Heart left ventricle (tissue), 16 donors: ENCODE data around the gene ARHGAP26. TPM values are rescaled to one million over a fixed set of nuclear protein-coding genes. Genes with fewer than 3 reads are reported as not detected.

Source experiments
- ATAC-seq, 4 donors: fragments of 200-7000 bp; cut with Tn5 transposase; one replicate each; pipeline ENCODE4 v1.9.1; 2020 to 2022; ENCODE audit warnings: moderate library complexity in 4 of 4, mild to moderate bottlenecking in 3 of 4, moderate number of reproducible peaks in 1 of 4
- DNase-seq, 5 donors: peaks; one replicate each; pipeline ENCODE4 v3.0.0-alpha.2; 2020
- H3K27ac ChIP-seq, 12 donors: fragments of 200-600 bp; sonication (generic) in 4 of 12; one replicate each; pipeline versions ENCODE4 v1.5.0 to v1.8.0; 2016 to 2022; ENCODE audit warnings: mild to moderate bottlenecking in 2 of 12
- H3K27me3 ChIP-seq, 9 donors: fragments of 200-600 bp; sonication (generic) in 2 of 9; one replicate each; pipeline versions ENCODE4 v1.5.1 to v1.8.0; 2016 to 2022; ENCODE audit warnings: mild to moderate bottlenecking in 3 of 9
- H3K36me3 ChIP-seq, 9 donors: fragments of 200-600 bp; sonication (generic) in 2 of 9; one replicate each; pipeline versions ENCODE4 v1.5.0 to v1.8.0; 2018 to 2022; ENCODE audit warnings: mild to moderate bottlenecking in 2 of 9
- H3K4me1 ChIP-seq, 12 donors: fragments of 200-600 bp; sonication (generic) in 4 of 12; one replicate each; pipeline versions ENCODE4 v1.5.0 to v1.8.0; 2016 to 2022; ENCODE audit warnings: mild to moderate bottlenecking in 3 of 12
- H3K4me3 ChIP-seq, 12 donors: fragments of 200-600 bp; sonication (generic) in 4 of 12; one replicate each; pipeline versions ENCODE4 v1.5.0 to v1.8.0; 2017 to 2022; ENCODE audit warnings: mild to moderate bottlenecking in 9 of 12, moderate library complexity in 4 of 12
- H3K9me3 ChIP-seq, 12 donors: fragments of 200-600 bp; sonication (generic) in 4 of 12; one replicate each; pipeline versions ENCODE4 v1.5.0 to v1.8.0; 2016 to 2022; ENCODE audit warnings: mild to moderate bottlenecking in 1 of 12
- POLR2A ChIP-seq, 2 donors: fragments of 450-650 bp; IDR thresholded peaks; one replicate each; pipeline ENCODE4 v1.6.1; 2017; ENCODE audit warnings: antibody characterized with exemption in 2 of 2, mild to moderate bottlenecking in 2 of 2, moderate library complexity in 2 of 2
- WGBS, 4 donors: extraction: QIAGEN DNeasy Blood & Tissue Kit in 2 of 4; methylation state at CpG; one replicate each; pipeline versions ENCODE4 v1.1.5 to v1.1.7; 2013 to 2018; 5-methylcytosine and 5-hydroxymethylcytosine counted together
- intact Hi-C, 10 donors: fragments of 100-400 bp; cut with DNase I; formaldehyde crosslinking; loops; one replicate each; pipeline versions ENCODE4 v1.11.1 to v1.14.2; 2022
- polyA plus RNA-seq, 2 donors: library from polyadenylated mRNA; stranded (reverse); fragments of 200-250 nt; gene quantifications; one replicate each; pipeline ENCODE4 v1.2.3, GENCODE V29; 2013
- total RNA-seq, 9 donors: library from RNA; depleted of rRNA in 2 of 9; stranded (reverse); fragments of >200 nt in 2 of 9; fragmentation: NEBNext Ultra II Directional in 3 of 9; extraction: Animal tissue kit (Norgen Biotek cat#: 25700) in 3 of 9; gene quantifications; one replicate each; pipeline versions ENCODE4 v1.1.0 to v1.2.4, GENCODE V29; 2016 to 2023
- TF ChIP-seq, protein P1 (sequence below), 12 donors: fragments of 200-600 bp; sonication (generic) in 4 of 12; IDR thresholded peaks; one replicate each; pipeline versions ENCODE4 v1.5.0 to v1.8.0; 2018 to 2022; ENCODE audit warnings: antibody characterized with exemption in 12 of 12, mild to moderate bottlenecking in 5 of 12
- donor health status: ischemic (EF 13 %, LVEDD 7.1; RV severe dilation, severe dysfunction).
- donor health status: healthy with polysubstance abuse.
- donor health status: DM: no; HTN: yes; CAD: no.
- donor health status: DM: no; HTN: no; CAD: no.
- donor health status: ischemic (EF 25% LVEDD 6.9; RV normal size, moderate dysfunction).
- donor health status: ischemic (EF 25% LVEDD 5.7; RV mildly dilated, moderate dysfunction).
- donor health status: healthy.
- donor health status: DM: yes; HTN: yes; CAD: no.
- donor health status: ischemic (EF 35%, LVEDD 5.7; RV mildly dilated, moderate dysfunction).
- donor health status: nonischemic (EF 11% LVEDD 7.7; RV severe dilation, severe dysfunction).
- donor health status: DM: yes; HTN: yes; CAD: no.
- donor health status: PGD.
- donor health status: ischemic (EF 29% LVEDD 5.4; RV normal size, mild dysfunction).
- donor health status: nonischemic (EF 23%, LVEDD 6.1; RV moderate dilation, normal function).

The ARHGAP26 gene
- total and polyA plus RNA-seq, 11 donors: 11.9 to 52.1 (median 33.7) TPM

- intact Hi-C loops: loop anchor here in 5 of 10 donors (5.0 to 10.0 kb wide), 3 partner anchors 112 to 269 kb away; partner anchors contain the start of gene ARHGAP26 (in 1 of the 5)
- ATAC-seq: peak; percentile 46 to 65 (median 64)
These were observed 113.9 kb downstream of the ARHGAP26 start for GRCh38 chr5:142884029-142884428.

GRCh38 chr5:142886211-142886610, 116.0 kb downstream of the ARHGAP26 start:
- Histone ChIP-seq H3K4me3 (no peak overlapping the region), H3K27ac (peak overlapping the region in 4 of 12 donors; percentile 1 to 66 (median 7)), H3K36me3 (peaks cover 0 to 32% (median 0%) of the 10 kb centered on the region in 9 donors), H3K27me3 (no peaks in the 10 kb centered on the region), H3K9me3 (no peaks in the 10 kb centered on the region), H3K4me1 (peaks cover 0 to 71% (median 36%) of the 10 kb centered on the region in 12 donors)
- intact Hi-C loops: loop anchor here in 6 of 10 donors (5.0 to 10.0 kb wide), 3 partner anchors 141 to 274 kb away; no protein-coding TSS in a partner anchor
- no peak for ATAC-seq
- TF ChIP-seq, protein P1, sequence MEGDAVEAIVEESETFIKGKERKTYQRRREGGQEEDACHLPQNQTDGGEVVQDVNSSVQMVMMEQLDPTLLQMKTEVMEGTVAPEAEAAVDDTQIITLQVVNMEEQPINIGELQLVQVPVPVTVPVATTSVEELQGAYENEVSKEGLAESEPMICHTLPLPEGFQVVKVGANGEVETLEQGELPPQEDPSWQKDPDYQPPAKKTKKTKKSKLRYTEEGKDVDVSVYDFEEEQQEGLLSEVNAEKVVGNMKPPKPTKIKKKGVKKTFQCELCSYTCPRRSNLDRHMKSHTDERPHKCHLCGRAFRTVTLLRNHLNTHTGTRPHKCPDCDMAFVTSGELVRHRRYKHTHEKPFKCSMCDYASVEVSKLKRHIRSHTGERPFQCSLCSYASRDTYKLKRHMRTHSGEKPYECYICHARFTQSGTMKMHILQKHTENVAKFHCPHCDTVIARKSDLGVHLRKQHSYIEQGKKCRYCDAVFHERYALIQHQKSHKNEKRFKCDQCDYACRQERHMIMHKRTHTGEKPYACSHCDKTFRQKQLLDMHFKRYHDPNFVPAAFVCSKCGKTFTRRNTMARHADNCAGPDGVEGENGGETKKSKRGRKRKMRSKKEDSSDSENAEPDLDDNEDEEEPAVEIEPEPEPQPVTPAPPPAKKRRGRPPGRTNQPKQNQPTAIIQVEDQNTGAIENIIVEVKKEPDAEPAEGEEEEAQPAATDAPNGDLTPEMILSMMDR (IDR thresholded peaks at IDR 0.05): no peak
- no peak for TF ChIP-seq POLR2A (IDR thresholded peaks at IDR 0.05)
- WGBS, 4 donors: 61 to 85% (median 82%) methylated on average over 2 of the region's 2 CpGs
- no peak for DNase-seq

More at GRCh38 chr5:142884029-142884428, 113.9 kb downstream of the ARHGAP26 start:
- Histone ChIP-seq H3K27ac (peak overlapping the region; percentile 31 to 74 (median 62)), H3K4me3 (no peak overlapping the region), H3K27me3 (no peaks in the 10 kb centered on the region), H3K4me1 (peaks cover 6 to 80% (median 41%) of the 10 kb centered on the region in 12 donors), H3K36me3 (peaks cover 0 to 42% (median 10%) of the 10 kb centered on the region in 9 donors), H3K9me3 (no peaks in the 10 kb centered on the region)
- DNase-seq: peak in 1 of 5 donors; percentile 54
- 30 to 50% (median 43%) methylated on average over 3 of the region's 3 CpGs for WGBS, 4 donors
- no peak for TF ChIP-seq POLR2A (IDR thresholded peaks at IDR 0.05)
- TF ChIP-seq, protein P1 (IDR thresholded peaks at IDR 0.05): no peak

GRCh38 chr5:142886956-142887355, 116.8 kb downstream of the ARHGAP26 start:
- DNase-seq (no peak), ATAC-seq (no peak)
- intact Hi-C loops: loop anchor here in 6 of 10 donors (5.0 to 10.0 kb wide), 3 partner anchors 142 to 275 kb away; no protein-coding TSS in a partner anchor
- H3K4me1 ChIP-seq: peaks cover 0 to 63% (median 33%) of the 10 kb centered on the region in 12 donors
- WGBS, 4 donors: 41 to 52% (median 45%) methylated on average over 2 of the region's 2 CpGs
- no peak overlapping the region for H3K4me3 ChIP-seq
- no peaks in the 10 kb centered on the region for H3K27me3 ChIP-seq
- H3K27ac ChIP-seq: peak overlapping the region in 1 of 12 donors; percentile 33
- H3K36me3 ChIP-seq: peaks cover 0 to 25% (median 0%) of the 10 kb centered on the region in 9 donors
- no peaks in the 10 kb centered on the region for H3K9me3 ChIP-seq
- no peak for TF ChIP-seq POLR2A (IDR thresholded peaks at IDR 0.05)
- TF ChIP-seq, protein P1 (IDR thresholded peaks at IDR 0.05): no peak

DNA sequence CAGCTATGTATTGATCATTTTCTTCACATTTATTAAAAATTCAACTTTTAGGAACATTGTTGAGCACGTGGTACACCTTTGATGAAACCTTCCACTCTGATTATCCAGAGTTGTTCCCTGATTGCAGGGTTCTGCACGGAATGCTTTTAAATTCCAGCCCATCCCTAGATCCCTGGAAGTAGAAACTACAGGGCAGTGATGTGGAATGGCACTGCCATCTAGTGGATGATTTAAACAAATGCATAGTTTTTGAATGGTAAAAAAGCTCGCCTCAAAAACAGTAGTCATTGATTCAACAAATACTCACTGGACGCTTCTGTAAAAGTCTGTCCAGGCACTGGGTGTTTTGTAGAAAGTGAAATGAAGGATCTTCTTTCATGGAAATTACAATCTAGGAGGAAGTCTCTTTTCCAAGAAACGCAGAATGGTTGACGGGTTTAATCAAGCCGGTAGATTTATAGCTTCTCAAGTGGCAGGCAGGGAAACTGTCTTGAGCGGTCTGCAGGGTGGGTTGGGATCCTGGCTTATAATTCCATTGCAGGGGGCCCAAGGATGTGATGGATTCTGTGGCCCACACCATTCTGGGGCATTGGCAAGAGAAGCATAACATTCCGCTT, 118.4 kb downstream of the ARHGAP26 start:
- Histone ChIP-seq H3K36me3 (peaks cover 0 to 13% (median 0%) of the 10 kb centered on the region in 9 donors), H3K4me1 (peaks cover 0 to 47% (median 18%) of the 10 kb centered on the region in 12 donors), H3K4me3 (no peak overlapping the region), H3K27me3 (no peaks in the 10 kb centered on the region), H3K9me3 (no peaks in the 10 kb centered on the region), H3K27ac (no peak overlapping the region)
- intact Hi-C loops: loop anchor here in 7 of 10 donors (2.0 to 10.0 kb wide), 4 partner anchors 144 to 276 kb away; no protein-coding TSS in a partner anchor
- TF ChIP-seq POLR2A (IDR thresholded peaks at IDR 0.05): no peak
- TF ChIP-seq, protein P1 (IDR thresholded peaks at IDR 0.05): peak; percentile 68 to 87 (median 79)
- DNase-seq (no peak), ATAC-seq (peak; percentile 21 to 66 (median 60))
- 42 to 50% (median 47%) methylated on average over 9 of the region's 9 CpGs for WGBS, 4 donors
